ENCODE measurements around the gene PLA2G2F. TPM values are rescaled to one million over a fixed set of nuclear protein-coding genes. Genes with fewer than 3 reads are reported as not detected.

The PLA2G2F gene
- polyA plus RNA-seq, 2 of the 4 experiments (the other 2 are of a cell fraction) = not detected

DNA sequence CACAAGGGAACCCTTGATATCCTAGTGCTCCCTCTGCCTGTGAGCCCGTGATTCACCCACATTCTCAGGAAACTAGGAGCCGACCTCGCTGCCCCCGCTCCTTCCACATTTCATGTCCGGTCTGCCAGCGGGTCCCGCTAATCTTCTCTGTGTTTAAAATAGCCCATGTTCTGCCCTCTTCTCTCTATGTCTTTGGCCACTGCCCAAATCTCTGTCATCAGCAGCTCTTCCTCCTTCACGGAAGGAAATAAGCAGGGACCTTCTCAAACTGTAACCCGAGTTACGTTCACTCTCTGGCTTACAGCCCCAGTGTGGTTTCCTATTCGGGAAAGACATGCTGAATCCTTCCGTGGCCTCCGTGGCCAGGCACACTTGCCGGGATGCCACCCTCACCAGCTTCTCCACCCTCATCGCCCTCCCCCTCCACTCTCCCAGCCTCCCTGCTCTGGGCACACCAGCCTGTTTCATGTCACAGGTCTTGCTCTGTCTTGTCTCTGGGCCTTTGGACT, 25.6 kb downstream of the PLA2G2F start:
- Histone ChIP-seq H3K4me2 (no peak overlapping the region), H3K9me3 (no peaks in the 10 kb centered on the region), H3K27ac (no peak overlapping the region), H3K4me1 (no peaks in the 10 kb centered on the region), H3K4me3 (no peak overlapping the region)
- FAIRE-seq (no peak), ATAC-seq (no peak), DNase-seq (ENCODE audit: low read depth in 1 of 2, low spot score in 1 of 2) (no peak)
- ChIA-PET CTCF (interaction anchor here (0.6 to 3.1 kb wide), 7 partner anchors 12 to 329 kb away, joined by 3 to 13 read pairs (median 6); no protein-coding TSS in a partner anchor), POLR2A (no interaction called here)
- TF ChIP-seq JUN (IDR thresholded peaks at IDR 0.05) = no peak
- 70% methylated on average over 15 of the region's 15 CpGs for WGBS (ENCODE audit: missing lambda C conversion rate)

DNA sequence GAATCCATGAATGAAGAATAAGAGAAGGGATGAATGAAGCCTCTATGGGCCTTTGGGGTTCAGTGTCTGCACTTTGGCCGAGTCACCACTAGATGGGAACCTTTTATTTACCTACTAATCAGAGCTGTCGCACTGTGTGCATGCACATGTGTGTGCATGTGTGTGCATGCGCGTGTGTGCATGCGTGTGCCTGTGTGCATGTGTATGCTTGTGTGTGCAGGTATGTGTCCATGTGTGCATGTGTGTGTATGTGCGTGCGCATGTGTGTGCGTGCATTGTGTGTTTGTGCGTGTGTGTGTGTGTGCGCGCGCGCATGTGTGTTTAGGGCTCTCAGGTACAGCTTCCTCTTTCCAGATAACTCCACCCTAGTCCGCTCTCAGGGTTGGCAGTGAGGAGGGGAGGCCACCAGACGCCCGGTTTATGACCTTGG, 26.4 kb downstream of the PLA2G2F start:
- H3K4me3 ChIP-seq = no peak overlapping the region
- no peak for FAIRE-seq
- POLR2A ChIA-PET = no interaction called here

DNA sequence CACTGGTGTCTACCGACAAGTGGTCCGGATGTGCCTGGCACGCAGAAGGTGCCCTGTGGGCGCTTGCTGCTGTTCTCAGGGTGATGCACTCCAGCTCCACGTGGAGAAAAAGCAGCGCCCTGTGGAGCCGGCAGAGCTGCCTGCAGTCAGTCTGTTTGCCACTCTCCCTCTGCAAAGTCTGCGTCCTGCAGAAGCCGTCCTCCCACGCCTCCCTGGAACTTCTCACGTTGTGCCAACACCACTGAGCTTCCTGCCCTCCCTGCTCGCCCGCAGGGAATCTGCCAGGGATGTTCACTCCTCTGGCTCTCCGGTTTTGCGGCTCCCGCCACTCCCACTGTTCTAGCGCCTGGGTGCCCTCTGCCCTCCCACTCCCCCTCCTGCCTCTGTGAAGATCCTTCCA, 26.9 kb downstream of the PLA2G2F start:
- Histone ChIP-seq H3K27ac (no peak overlapping the region), H3K9me3 (no peaks in the 10 kb centered on the region), H3K4me3 (no peak overlapping the region), H3K4me1 (no peaks in the 10 kb centered on the region), H3K4me2 (no peak overlapping the region)
- FAIRE-seq (no peak), ATAC-seq (no peak), DNase-seq (ENCODE audit: low read depth in 1 of 2, low spot score in 1 of 2) (no peak)
- 52% methylated on average over 16 of the region's 17 CpGs for WGBS (ENCODE audit: missing lambda C conversion rate)
- ChIA-PET CTCF (interaction anchor here (0.6 to 3.1 kb wide), 8 partner anchors 11 to 328 kb away, joined by 3 to 13 read pairs (median 5); no protein-coding TSS in a partner anchor), POLR2A (no interaction called here)
- TF ChIP-seq FOXS1 (CRISPR knock-in tag; IDR thresholded peaks at IDR 0.05) = no peak
- TF ChIP-seq MYC (IDR thresholded peaks at IDR 0.05; ENCODE audit: borderline replicate concordance, low read length) = no peak
- no peak for TF ChIP-seq HOXB5 (CRISPR knock-in tag; IDR thresholded peaks at IDR 0.05)
- TF ChIP-seq, protein P1, sequence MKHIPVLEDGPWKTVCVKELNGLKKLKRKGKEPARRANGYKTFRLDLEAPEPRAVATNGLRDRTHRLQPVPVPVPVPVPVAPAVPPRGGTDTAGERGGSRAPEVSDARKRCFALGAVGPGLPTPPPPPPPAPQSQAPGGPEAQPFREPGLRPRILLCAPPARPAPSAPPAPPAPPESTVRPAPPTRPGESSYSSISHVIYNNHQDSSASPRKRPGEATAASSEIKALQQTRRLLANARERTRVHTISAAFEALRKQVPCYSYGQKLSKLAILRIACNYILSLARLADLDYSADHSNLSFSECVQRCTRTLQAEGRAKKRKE (CRISPR knock-in tag; IDR thresholded peaks at IDR 0.05; ENCODE audit: low read depth) = no peak
- TF ChIP-seq, protein P2, sequence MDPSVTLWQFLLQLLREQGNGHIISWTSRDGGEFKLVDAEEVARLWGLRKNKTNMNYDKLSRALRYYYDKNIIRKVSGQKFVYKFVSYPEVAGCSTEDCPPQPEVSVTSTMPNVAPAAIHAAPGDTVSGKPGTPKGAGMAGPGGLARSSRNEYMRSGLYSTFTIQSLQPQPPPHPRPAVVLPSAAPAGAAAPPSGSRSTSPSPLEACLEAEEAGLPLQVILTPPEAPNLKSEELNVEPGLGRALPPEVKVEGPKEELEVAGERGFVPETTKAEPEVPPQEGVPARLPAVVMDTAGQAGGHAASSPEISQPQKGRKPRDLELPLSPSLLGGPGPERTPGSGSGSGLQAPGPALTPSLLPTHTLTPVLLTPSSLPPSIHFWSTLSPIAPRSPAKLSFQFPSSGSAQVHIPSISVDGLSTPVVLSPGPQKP (IDR thresholded peaks at IDR 0.05; ENCODE audit: low read depth, low read length) = no peak
- no peak for TF ChIP-seq KDM5A (IDR thresholded peaks at IDR 0.05)
- TF ChIP-seq HOXB13 (CRISPR knock-in tag; IDR thresholded peaks at IDR 0.05; ENCODE audit: low read depth) = no peak
- no peak for TF ChIP-seq MAZ (IDR thresholded peaks at IDR 0.05; ENCODE audit: borderline replicate concordance, low read depth, low read length)
- TF ChIP-seq CBX2 (IDR thresholded peaks at IDR 0.05; ENCODE audit: borderline replicate concordance, low read depth) = no peak
- TF ChIP-seq, protein P3, sequence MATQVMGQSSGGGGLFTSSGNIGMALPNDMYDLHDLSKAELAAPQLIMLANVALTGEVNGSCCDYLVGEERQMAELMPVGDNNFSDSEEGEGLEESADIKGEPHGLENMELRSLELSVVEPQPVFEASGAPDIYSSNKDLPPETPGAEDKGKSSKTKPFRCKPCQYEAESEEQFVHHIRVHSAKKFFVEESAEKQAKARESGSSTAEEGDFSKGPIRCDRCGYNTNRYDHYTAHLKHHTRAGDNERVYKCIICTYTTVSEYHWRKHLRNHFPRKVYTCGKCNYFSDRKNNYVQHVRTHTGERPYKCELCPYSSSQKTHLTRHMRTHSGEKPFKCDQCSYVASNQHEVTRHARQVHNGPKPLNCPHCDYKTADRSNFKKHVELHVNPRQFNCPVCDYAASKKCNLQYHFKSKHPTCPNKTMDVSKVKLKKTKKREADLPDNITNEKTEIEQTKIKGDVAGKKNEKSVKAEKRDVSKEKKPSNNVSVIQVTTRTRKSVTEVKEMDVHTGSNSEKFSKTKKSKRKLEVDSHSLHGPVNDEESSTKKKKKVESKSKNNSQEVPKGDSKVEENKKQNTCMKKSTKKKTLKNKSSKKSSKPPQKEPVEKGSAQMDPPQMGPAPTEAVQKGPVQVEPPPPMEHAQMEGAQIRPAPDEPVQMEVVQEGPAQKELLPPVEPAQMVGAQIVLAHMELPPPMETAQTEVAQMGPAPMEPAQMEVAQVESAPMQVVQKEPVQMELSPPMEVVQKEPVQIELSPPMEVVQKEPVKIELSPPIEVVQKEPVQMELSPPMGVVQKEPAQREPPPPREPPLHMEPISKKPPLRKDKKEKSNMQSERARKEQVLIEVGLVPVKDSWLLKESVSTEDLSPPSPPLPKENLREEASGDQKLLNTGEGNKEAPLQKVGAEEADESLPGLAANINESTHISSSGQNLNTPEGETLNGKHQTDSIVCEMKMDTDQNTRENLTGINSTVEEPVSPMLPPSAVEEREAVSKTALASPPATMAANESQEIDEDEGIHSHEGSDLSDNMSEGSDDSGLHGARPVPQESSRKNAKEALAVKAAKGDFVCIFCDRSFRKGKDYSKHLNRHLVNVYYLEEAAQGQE (IDR thresholded peaks at IDR 0.05) = no peak
- TF ChIP-seq FOSL2 (IDR thresholded peaks at IDR 0.05) = no peak
- no peak for TF ChIP-seq FOSL2 (CRISPR knock-in tag; IDR thresholded peaks at IDR 0.05)
- no peak for TF ChIP-seq ZSCAN20 (CRISPR knock-in tag; IDR thresholded peaks at IDR 0.05)
- TF ChIP-seq, protein P4, sequence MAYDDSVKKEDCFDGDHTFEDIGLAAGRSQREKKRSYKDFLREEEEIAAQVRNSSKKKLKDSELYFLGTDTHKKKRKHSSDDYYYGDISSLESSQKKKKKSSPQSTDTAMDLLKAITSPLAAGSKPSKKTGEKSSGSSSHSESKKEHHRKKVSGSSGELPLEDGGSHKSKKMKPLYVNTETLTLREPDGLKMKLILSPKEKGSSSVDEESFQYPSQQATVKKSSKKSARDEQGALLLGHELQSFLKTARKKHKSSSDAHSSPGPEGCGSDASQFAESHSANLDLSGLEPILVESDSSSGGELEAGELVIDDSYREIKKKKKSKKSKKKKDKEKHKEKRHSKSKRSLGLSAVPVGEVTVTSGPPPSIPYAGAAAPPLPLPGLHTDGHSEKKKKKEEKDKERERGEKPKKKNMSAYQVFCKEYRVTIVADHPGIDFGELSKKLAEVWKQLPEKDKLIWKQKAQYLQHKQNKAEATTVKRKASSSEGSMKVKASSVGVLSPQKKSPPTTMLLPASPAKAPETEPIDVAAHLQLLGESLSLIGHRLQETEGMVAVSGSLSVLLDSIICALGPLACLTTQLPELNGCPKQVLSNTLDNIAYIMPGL (CRISPR knock-in tag; IDR thresholded peaks at IDR 0.05; ENCODE audit: borderline replicate concordance) = no peak
- TF ChIP-seq HEYL (CRISPR knock-in tag; IDR thresholded peaks at IDR 0.05) = no peak
- no peak for TF ChIP-seq BHLHE40 (IDR thresholded peaks at IDR 0.05; ENCODE audit: low read depth, low read length)
- no peak for TF ChIP-seq CBX8 (IDR thresholded peaks at IDR 0.05)
- no peak for TF ChIP-seq RAD21 (conservative IDR thresholded peaks at IDR 0.05 in 1 of 2, IDR thresholded peaks at IDR 0.05 in 1 of 2)
- TF ChIP-seq GATA3 (IDR thresholded peaks at IDR 0.05; ENCODE audit: borderline replicate concordance) = no peak

More for the DNA sequence above, 26.4 kb downstream of the PLA2G2F start:
- no peaks in the 10 kb centered on the region for H3K4me1 ChIP-seq
- CTCF ChIA-PET = interaction anchor here (0.6 to 3.1 kb wide), 9 partner anchors 10 to 328 kb away, joined by 3 to 13 read pairs (median 4); no protein-coding TSS in a partner anchor
- no peak overlapping the region for H3K27ac ChIP-seq
- H3K9me3 ChIP-seq = no peaks in the 10 kb centered on the region
- WGBS (ENCODE audit: missing lambda C conversion rate) = 29% methylated on average over 9 of the region's 16 CpGs
- ATAC-seq = peak; percentile 56 to 79; a peak in 4 of 6 replicates
- DNase-seq (ENCODE audit: low read depth in 1 of 2, low spot score in 1 of 2) = peak; percentile 16 to 28
- no peak overlapping the region for H3K4me2 ChIP-seq
- TF ChIP-seq, protein P5, sequence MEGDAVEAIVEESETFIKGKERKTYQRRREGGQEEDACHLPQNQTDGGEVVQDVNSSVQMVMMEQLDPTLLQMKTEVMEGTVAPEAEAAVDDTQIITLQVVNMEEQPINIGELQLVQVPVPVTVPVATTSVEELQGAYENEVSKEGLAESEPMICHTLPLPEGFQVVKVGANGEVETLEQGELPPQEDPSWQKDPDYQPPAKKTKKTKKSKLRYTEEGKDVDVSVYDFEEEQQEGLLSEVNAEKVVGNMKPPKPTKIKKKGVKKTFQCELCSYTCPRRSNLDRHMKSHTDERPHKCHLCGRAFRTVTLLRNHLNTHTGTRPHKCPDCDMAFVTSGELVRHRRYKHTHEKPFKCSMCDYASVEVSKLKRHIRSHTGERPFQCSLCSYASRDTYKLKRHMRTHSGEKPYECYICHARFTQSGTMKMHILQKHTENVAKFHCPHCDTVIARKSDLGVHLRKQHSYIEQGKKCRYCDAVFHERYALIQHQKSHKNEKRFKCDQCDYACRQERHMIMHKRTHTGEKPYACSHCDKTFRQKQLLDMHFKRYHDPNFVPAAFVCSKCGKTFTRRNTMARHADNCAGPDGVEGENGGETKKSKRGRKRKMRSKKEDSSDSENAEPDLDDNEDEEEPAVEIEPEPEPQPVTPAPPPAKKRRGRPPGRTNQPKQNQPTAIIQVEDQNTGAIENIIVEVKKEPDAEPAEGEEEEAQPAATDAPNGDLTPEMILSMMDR (IDR thresholded peaks at IDR 0.05) = peak; percentile 21; the same call in 1 of the 3 replicates
- peak in 1 of 2 experiments; percentile 28; a peak in 1 of 5 replicates for TF ChIP-seq RAD21 (conservative IDR thresholded peaks at IDR 0.05 in 1 of 2, IDR thresholded peaks at IDR 0.05 in 1 of 2)
- TF ChIP-seq BHLHE40 (IDR thresholded peaks at IDR 0.05; ENCODE audit: low read depth, low read length) = no peak
